ENCODE measurements around the gene TNIP1. TPM values are rescaled to one million over a fixed set of nuclear protein-coding genes. Genes with fewer than 3 reads are reported as not detected.

Gene TNIP1
- total and polyA plus RNA-seq, 8 donors = 45.1 to 136 (median 104) TPM

DNA sequence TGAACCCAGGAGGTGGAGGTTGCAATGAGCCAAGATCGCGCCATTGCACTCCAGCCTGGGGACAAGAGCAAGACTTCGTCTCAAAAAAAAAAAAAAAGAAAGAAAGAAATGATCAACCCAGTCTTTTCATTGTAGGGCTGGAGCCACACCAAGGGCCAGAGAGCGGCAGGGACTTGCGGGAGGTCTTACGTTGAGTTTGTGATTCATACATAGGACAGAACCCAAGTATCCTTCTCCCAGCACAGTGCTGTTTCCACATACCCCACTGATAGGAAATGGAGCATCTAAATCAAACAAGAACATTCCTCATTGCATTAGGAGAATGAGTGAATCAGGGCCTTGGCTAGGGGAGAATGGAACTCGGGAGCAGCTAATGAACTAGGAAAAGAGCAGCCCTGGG is 3.5 kb upstream of the TNIP1 start:
- Histone ChIP-seq H3K9me3 (no peaks in the 10 kb centered on the region), H3K27ac (peak overlapping the region in 4 of 5 donors; percentile 75 to 99 (median 90)), H3K4me3 (no peak overlapping the region), H3K4me1 (peaks cover 47 to 66% (median 58%) of the 10 kb centered on the region in 4 donors), H3K27me3 (no peaks in the 10 kb centered on the region), H3K36me3 (no peaks in the 10 kb centered on the region)
- intact Hi-C loops (cut with DNase I; ENCODE audit: low total_unique reads) = no loop called here
- no peak for TF ChIP-seq EP300 (IDR thresholded peaks at IDR 0.05)
- TF ChIP-seq POLR2A (IDR thresholded peaks at IDR 0.05) = no peak
- TF ChIP-seq, protein P1, sequence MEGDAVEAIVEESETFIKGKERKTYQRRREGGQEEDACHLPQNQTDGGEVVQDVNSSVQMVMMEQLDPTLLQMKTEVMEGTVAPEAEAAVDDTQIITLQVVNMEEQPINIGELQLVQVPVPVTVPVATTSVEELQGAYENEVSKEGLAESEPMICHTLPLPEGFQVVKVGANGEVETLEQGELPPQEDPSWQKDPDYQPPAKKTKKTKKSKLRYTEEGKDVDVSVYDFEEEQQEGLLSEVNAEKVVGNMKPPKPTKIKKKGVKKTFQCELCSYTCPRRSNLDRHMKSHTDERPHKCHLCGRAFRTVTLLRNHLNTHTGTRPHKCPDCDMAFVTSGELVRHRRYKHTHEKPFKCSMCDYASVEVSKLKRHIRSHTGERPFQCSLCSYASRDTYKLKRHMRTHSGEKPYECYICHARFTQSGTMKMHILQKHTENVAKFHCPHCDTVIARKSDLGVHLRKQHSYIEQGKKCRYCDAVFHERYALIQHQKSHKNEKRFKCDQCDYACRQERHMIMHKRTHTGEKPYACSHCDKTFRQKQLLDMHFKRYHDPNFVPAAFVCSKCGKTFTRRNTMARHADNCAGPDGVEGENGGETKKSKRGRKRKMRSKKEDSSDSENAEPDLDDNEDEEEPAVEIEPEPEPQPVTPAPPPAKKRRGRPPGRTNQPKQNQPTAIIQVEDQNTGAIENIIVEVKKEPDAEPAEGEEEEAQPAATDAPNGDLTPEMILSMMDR (IDR thresholded peaks at IDR 0.05) = no peak
- no peak for TF ChIP-seq POLR2AphosphoS5 (IDR thresholded peaks at IDR 0.05)
- no peak for DNase-seq
- WGBS, 5 donors = 91 to 95% (median 95%) methylated on average over 7 of the region's 7 CpGs

DNA sequence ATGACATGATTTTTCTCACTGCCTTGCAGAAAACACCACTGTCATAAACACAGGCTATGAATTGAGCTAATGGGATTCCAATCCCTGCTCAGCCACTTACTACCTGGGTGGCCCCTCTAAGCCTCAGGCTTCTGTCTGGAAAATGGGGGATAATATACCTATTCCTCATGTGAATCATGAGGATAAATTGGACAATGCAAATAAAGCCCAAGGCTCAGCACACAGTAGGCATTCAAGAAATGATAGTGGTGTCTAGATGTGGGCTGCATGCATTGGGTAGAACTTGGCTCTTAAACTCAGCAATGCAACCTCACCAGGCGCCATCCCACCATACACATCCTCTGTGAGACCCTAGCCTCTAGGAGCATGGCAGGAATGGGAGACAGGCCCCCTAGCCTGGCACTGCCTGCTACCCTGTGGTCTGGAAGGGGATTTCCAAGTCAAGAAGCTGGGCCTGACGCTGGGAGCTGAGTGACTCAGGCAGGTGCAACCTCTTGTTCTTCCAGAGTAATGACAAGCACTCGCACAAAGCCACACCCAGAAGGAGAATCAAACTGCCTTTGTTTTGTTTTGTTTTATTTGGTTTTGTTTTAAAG is 2.3 kb upstream of the TNIP1 start:
- intact Hi-C loops (cut with DNase I; ENCODE audit: low total_unique reads) = no loop called here
- Histone ChIP-seq H3K9me3 (no peaks in the 10 kb centered on the region), H3K4me3 (no peak overlapping the region), H3K27me3 (no peaks in the 10 kb centered on the region), H3K27ac (peak overlapping the region; percentile 53 to 99 (median 98)), H3K4me1 (peaks cover 59 to 78% (median 70%) of the 10 kb centered on the region in 4 donors), H3K36me3 (peaks cover 0 to 4% (median 1%) of the 10 kb centered on the region in 4 donors)
- DNase-seq = peak; percentile 69 to 85
- TF ChIP-seq, protein P1 (IDR thresholded peaks at IDR 0.05) = no peak
- TF ChIP-seq POLR2AphosphoS5 (IDR thresholded peaks at IDR 0.05) = peak in 2 of 3 donors; percentile 44 to 62
- 47 to 70% (median 53%) methylated on average over 3 of the region's 3 CpGs for WGBS, 5 donors

DNA sequence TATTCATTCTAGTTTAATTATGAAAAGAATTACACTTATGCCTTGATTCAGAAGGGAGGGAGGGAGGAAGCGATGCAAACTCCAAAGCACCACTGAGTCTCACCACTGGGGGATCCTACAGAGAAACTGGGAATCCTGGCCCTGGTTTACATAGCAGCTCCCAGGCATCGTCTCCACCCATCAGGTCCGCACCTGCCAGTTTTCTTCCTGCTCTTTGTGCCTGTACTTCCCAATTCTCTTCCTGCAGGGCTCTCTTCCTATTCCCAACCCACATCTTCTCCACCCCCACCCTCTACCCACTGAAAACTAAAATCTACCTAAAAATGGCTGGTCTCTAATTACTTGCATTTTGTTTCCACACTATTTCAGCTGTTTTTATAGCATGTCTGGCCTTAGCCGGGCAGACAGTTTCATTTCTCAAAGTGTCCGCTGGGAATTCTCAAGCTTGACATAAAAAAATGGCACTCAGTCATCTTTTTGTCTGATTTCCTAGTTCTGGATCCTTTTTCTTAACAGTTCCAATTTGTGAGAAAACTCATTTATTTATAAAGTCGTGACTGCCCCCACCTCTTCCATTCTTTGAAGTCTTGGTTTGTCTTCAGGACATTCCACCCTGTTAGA is 1.6 kb upstream of the TNIP1 start:
- intact Hi-C loops (cut with DNase I; ENCODE audit: low total_unique reads) = no loop called here
- WGBS, 5 donors = 66 to 73% (median 69%) methylated on average over 6 of the region's 6 CpGs
- Histone ChIP-seq H3K36me3 (peaks cover 0 to 10% (median 5%) of the 10 kb centered on the region in 4 donors), H3K27me3 (no peaks in the 10 kb centered on the region), H3K9me3 (no peaks in the 10 kb centered on the region), H3K4me1 (peaks cover 62 to 85% (median 76%) of the 10 kb centered on the region in 4 donors), H3K4me3 (peak overlapping the region in 2 of 4 donors; percentile 79 to 80), H3K27ac (peak overlapping the region; percentile 53 to 99 (median 98))
- DNase-seq = peak in 1 of 2 donors; percentile 76
- TF ChIP-seq POLR2AphosphoS5 (IDR thresholded peaks at IDR 0.05) = no peak
- TF ChIP-seq, protein P1 (IDR thresholded peaks at IDR 0.05) = peak in 3 of 7 experiments; percentile 0 to 23 (median 8)

DNA sequence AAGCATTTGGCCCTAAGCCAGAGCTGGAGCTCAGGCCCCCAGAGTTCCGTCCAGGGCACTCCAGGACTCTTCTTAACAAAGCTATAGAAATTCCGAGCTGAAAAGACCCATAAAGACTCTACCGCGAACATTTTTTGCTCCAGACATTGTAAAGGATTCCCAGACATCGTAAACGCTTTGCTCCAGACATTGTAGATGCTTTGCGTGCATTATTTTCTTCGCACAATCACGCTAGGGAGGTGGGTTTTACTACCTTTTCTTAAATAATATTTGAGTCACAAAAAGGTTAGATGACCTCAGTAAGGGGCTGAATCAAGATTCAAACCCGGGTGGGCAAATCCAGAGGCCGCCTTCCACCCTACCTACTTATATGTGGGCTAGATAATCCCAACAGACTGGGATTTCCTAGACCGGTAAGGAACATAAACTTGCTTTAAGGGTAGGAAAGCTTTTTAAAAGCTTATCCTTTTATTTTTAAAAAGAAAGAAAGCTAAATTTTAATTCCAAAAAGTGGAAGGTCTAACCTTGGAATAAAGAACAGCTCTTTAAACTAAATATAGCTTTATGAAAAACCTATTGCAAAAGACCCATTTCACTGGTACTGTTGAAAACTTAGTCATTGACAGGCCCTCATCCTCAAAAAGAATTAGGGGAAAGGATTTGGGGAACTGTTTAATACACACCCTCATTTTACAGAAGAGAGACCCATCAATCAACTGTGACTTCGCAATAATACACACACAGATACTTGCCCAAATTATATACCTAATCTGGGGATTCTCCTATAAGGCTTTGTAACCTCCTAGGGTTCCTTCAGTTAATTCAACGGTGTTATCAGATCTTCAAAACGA is 822 bp upstream of the TNIP1 start:
- no peak for TF ChIP-seq POLR2A (IDR thresholded peaks at IDR 0.05)
- TF ChIP-seq, protein P1 (IDR thresholded peaks at IDR 0.05) = peak in 1 of 7 experiments; percentile 4
- no peaks in the 10 kb centered on the region for H3K27me3 ChIP-seq
- no peaks in the 10 kb centered on the region for H3K9me3 ChIP-seq
- H3K4me1 ChIP-seq = peaks cover 62 to 85% (median 77%) of the 10 kb centered on the region in 4 donors
- peak overlapping the region; percentile 79 to 95 (median 80) for H3K4me3 ChIP-seq
- H3K36me3 ChIP-seq = peaks cover 0 to 18% (median 6%) of the 10 kb centered on the region in 4 donors
- intact Hi-C loops (cut with DNase I; ENCODE audit: low total_unique reads) = no loop called here
- peak overlapping the region; percentile 96 to 99 (median 98) for H3K27ac ChIP-seq
- no peak for DNase-seq
- WGBS, 5 donors = 10 to 17% (median 13%) methylated on average over 15 of the region's 15 CpGs

Data from stomach (tissue), 9 donors.